Measurements from ENCODE around the gene UMODL1.

DNA sequence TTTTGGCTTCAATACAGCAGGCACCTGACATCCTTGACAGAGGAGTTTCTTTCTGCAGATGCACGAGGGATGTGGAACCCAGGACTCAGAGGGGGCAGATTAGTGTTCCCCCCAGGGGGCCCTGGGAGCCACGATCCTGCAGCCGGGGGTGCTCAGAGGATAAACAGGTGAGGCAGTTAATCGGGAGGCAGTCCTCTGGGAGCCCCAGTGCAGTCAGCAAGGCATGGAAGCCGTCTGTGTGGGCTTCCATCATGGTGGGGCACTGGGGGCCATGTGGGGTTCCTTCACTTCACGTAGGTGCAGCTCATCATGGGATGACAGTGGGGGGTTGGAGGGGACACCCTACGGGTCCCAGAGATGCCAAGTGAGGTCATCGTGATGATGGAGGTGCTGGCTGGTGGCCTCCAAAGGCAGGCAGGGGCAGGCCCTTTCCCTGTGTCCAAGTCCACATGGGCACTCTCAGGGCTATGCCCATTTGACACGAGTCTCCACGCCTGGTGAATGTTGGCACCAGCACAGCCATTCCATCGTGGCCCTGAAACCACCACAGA is 88.5 kb downstream of the UMODL1 start:
- TF ChIP-seq, protein P1, sequence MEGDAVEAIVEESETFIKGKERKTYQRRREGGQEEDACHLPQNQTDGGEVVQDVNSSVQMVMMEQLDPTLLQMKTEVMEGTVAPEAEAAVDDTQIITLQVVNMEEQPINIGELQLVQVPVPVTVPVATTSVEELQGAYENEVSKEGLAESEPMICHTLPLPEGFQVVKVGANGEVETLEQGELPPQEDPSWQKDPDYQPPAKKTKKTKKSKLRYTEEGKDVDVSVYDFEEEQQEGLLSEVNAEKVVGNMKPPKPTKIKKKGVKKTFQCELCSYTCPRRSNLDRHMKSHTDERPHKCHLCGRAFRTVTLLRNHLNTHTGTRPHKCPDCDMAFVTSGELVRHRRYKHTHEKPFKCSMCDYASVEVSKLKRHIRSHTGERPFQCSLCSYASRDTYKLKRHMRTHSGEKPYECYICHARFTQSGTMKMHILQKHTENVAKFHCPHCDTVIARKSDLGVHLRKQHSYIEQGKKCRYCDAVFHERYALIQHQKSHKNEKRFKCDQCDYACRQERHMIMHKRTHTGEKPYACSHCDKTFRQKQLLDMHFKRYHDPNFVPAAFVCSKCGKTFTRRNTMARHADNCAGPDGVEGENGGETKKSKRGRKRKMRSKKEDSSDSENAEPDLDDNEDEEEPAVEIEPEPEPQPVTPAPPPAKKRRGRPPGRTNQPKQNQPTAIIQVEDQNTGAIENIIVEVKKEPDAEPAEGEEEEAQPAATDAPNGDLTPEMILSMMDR (tag by site-specific recombination; IDR thresholded peaks at IDR 0.05) = no peak
- TF ChIP-seq, protein P2, sequence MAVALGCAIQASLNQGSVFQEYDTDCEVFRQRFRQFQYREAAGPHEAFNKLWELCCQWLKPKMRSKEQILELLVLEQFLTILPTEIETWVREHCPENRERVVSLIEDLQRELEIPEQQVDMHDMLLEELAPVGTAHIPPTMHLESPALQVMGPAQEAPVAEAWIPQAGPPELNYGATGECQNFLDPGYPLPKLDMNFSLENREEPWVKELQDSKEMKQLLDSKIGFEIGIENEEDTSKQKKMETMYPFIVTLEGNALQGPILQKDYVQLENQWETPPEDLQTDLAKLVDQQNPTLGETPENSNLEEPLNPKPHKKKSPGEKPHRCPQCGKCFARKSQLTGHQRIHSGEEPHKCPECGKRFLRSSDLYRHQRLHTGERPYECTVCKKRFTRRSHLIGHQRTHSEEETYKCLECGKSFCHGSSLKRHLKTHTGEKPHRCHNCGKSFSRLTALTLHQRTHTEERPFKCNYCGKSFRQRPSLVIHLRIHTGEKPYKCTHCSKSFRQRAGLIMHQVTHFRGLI (tag by site-specific recombination; IDR thresholded peaks at IDR 0.05) = no peak
- TF ChIP-seq SCRT2 (tag by site-specific recombination; IDR thresholded peaks at IDR 0.05) = no peak
- no peak for TF ChIP-seq ZNF701 (tag by site-specific recombination; IDR thresholded peaks at IDR 0.05)
- no peak for TF ChIP-seq MEIS1 (CRISPR knock-in tag; IDR thresholded peaks at IDR 0.05; ENCODE audit: borderline replicate concordance)
- TF ChIP-seq ZNF521 (tag by site-specific recombination; IDR thresholded peaks at IDR 0.05) = no peak
- no peak for TF ChIP-seq ZFP37 (tag by site-specific recombination; IDR thresholded peaks at IDR 0.05)
- TF ChIP-seq YY1 (tag by site-specific recombination; IDR thresholded peaks at IDR 0.05) = no peak
- no peak for TF ChIP-seq ZNF792 (tag by site-specific recombination; IDR thresholded peaks at IDR 0.05)
- TF ChIP-seq, protein P3, sequence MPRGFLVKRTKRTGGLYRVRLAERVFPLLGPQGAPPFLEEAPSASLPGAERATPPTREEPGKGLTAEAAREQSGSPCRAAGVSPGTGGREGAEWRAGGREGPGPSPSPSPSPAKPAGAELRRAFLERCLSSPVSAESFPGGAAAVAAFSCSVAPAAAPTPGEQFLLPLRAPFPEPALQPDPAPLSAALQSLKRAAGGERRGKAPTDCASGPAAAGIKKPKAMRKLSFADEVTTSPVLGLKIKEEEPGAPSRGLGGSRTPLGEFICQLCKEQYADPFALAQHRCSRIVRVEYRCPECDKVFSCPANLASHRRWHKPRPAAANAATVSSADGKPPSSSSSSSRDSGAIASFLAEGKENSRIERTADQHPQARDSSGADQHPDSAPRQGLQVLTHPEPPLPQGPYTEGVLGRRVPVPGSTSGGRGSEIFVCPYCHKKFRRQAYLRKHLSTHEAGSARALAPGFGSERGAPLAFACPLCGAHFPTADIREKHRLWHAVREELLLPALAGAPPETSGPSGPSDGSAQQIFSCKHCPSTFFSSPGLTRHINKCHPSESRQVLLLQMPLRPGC (tag by site-specific recombination; IDR thresholded peaks at IDR 0.05) = no peak
- no peak for TF ChIP-seq HOXA7 (CRISPR knock-in tag; IDR thresholded peaks at IDR 0.05; ENCODE audit: borderline replicate concordance)
- TF ChIP-seq HOXC10 (CRISPR knock-in tag; IDR thresholded peaks at IDR 0.05) = no peak
- TF ChIP-seq ZBTB48 (tag by site-specific recombination; IDR thresholded peaks at IDR 0.05) = no peak

Data from HEK293 (cell line).